ENCODE measurements around the gene IQGAP3.
A peak's percentile ranks its signal among the peaks of the same experiment; 100 is the strongest.

- TF ChIP-seq CTCF (IDR thresholded peaks at IDR 0.05) (peak; percentile 63 to 88 (median 85)), POLR2A (IDR thresholded peaks at IDR 0.05; ENCODE audit: low read depth) (no peak), POLR2AphosphoS5 (IDR thresholded peaks at IDR 0.05) (peak; percentile 53 to 56)
These were observed 35.8 kb upstream of the IQGAP3 start for GRCh38 chr1:156608036-156608674.

All from esophagus muscularis mucosa (tissue), 3 donors.